OCI-M2 (cell line): ENCODE results near the gene HDAC7.
"Not testable (repeated sequence)": the region's sequence is repeated elsewhere in the genome, so short reads cannot be mapped to it uniquely, and the experiment has no call there.

Source experiments
- DNase-seq: peaks from one replicate; lab custom pipeline; 2025; ENCODE audit not compliant: unreplicated experiment; lab: John Stamatoyannopoulos, UW

The HDAC7 gene

GRCh38 chr12:47850153-47851084 lies 30.7 kb upstream of the HDAC7 start:
- no peak for DNase-seq

GRCh38 chr12:47849261-47849660 lies 29.6 kb upstream of the HDAC7 start:
- DNase-seq: no peak

GRCh38 chr12:47848853-47849252 lies 29.1 kb upstream of the HDAC7 start:
- no peak for DNase-seq

GRCh38 chr12:47846294-47846996 lies 26.7 kb upstream of the HDAC7 start:
- no peak for DNase-seq

GRCh38 chr12:47845081-47845480 lies 25.4 kb upstream of the HDAC7 start:
- DNase-seq: no peak

GRCh38 chr12:47844264-47845019 lies 24.7 kb upstream of the HDAC7 start:
- DNase-seq: no peak

GRCh38 chr12:47843226-47843980 lies 23.7 kb upstream of the HDAC7 start:
- DNase-seq: no peak

- not testable (repeated sequence) for DNase-seq
Observed at GRCh38 chr12:47842543-47842942, 22.8 kb upstream of the HDAC7 start.

GRCh38 chr12:47841910-47842309 lies 22.2 kb upstream of the HDAC7 start:
- no peak for DNase-seq

GRCh38 chr12:47841501-47841900 lies 21.8 kb upstream of the HDAC7 start:
- DNase-seq: no peak

GRCh38 chr12:47840571-47840970 lies 20.9 kb upstream of the HDAC7 start:
- no peak for DNase-seq

GRCh38 chr12:47839214-47839876 lies 19.6 kb upstream of the HDAC7 start:
- DNase-seq: no peak

GRCh38 chr12:47838286-47838931 lies 18.7 kb upstream of the HDAC7 start:
- no peak for DNase-seq

- no peak for DNase-seq
Observed at GRCh38 chr12:47837190-47838171, 17.8 kb upstream of the HDAC7 start.

- peak; percentile 43 for DNase-seq
Observed at GRCh38 chr12:47835831-47836155, 16.1 kb upstream of the HDAC7 start.

- no peak for DNase-seq
Observed at GRCh38 chr12:47835006-47835830, 15.5 kb upstream of the HDAC7 start.

- DNase-seq: peak; percentile 90
Observed at GRCh38 chr12:47834199-47834903, 14.6 kb upstream of the HDAC7 start.
